Measurements from ENCODE around the gene CCDC85B. TPM values are rescaled to one million over a fixed set of nuclear protein-coding genes. Genes with fewer than 3 reads are reported as not detected.

Gene CCDC85B
- total and polyA plus RNA-seq, 2 of the 13 experiments (the other 11 are each of a cell fraction or from before 2014, with no cell fraction given), result 8.2 to 19.5 TPM

DNA sequence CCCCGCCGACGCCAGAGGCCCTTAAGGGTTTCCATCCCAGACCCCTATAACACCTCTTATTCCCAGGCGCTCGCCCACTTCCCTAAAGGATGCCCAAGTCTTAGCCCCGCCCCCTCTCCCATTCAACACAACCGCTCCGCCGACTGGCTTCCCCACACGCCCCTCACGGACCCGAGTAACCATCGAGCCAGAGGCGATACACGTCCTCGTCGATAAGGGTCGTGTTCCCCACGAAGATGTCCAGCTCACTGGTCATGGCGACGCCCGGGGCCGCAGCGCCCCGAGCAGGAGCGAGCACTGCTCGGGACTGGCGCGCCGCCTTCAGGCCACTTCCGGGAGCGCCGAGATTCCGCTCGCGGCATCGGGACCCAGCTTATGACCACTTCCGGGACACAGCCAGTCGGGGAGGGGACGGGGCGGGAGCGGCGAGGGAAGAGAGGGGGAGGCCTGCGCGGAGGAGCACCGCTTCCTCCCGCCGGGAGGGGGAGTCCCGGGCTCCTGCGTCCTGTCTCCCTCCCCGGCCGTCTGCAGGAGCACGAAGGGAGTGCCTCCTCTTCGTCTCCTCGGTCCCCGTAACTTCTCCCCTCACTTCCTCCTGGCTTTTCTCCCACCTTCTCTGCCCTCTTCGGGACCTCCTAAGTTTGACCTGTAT, 2.2 kb upstream of the CCDC85B start, which contains the start of gene FIBP (continued):
- TF ChIP-seq, protein P1, sequence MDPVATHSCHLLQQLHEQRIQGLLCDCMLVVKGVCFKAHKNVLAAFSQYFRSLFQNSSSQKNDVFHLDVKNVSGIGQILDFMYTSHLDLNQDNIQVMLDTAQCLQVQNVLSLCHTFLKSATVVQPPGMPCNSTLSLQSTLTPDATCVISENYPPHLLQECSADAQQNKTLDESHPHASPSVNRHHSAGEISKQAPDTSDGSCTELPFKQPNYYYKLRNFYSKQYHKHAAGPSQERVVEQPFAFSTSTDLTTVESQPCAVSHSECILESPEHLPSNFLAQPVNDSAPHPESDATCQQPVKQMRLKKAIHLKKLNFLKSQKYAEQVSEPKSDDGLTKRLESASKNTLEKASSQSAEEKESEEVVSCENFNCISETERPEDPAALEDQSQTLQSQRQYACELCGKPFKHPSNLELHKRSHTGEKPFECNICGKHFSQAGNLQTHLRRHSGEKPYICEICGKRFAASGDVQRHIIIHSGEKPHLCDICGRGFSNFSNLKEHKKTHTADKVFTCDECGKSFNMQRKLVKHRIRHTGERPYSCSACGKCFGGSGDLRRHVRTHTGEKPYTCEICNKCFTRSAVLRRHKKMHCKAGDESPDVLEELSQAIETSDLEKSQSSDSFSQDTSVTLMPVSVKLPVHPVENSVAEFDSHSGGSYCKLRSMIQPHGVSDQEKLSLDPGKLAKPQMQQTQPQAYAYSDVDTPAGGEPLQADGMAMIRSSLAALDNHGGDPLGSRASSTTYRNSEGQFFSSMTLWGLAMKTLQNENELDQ (CRISPR knock-in tag; IDR thresholded peaks at IDR 0.05; ENCODE audit: borderline replicate concordance), result no peak
- no peak for TF ChIP-seq IKZF4 (CRISPR knock-in tag; IDR thresholded peaks at IDR 0.05; ENCODE audit: borderline replicate concordance, low read depth, not compliant biosample characterization)
- TF ChIP-seq CREM (IDR thresholded peaks at IDR 0.05), result peak; percentile 71
- TF ChIP-seq CREM (CRISPR knock-in tag; IDR thresholded peaks at IDR 0.05), result peak; percentile 5; the same call in 1 of the 2 replicates
- peak; percentile 35 for TF ChIP-seq GATAD2A (CRISPR knock-in tag; IDR thresholded peaks at IDR 0.05)
- TF ChIP-seq, protein P2, sequence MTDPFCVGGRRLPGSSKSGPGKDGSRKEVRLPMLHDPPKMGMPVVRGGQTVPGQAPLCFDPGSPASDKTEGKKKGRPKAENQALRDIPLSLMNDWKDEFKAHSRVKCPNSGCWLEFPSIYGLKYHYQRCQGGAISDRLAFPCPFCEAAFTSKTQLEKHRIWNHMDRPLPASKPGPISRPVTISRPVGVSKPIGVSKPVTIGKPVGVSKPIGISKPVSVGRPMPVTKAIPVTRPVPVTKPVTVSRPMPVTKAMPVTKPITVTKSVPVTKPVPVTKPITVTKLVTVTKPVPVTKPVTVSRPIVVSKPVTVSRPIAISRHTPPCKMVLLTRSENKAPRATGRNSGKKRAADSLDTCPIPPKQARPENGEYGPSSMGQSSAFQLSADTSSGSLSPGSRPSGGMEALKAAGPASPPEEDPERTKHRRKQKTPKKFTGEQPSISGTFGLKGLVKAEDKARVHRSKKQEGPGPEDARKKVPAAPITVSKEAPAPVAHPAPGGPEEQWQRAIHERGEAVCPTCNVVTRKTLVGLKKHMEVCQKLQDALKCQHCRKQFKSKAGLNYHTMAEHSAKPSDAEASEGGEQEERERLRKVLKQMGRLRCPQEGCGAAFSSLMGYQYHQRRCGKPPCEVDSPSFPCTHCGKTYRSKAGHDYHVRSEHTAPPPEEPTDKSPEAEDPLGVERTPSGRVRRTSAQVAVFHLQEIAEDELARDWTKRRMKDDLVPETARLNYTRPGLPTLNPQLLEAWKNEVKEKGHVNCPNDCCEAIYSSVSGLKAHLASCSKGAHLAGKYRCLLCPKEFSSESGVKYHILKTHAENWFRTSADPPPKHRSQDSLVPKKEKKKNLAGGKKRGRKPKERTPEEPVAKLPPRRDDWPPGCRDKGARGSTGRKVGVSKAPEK (CRISPR knock-in tag; IDR thresholded peaks at IDR 0.05; ENCODE audit: borderline replicate concordance), result no peak
- no peak for TF ChIP-seq CENPT (CRISPR knock-in tag; IDR thresholded peaks at IDR 0.05; ENCODE audit: low read depth)
- TF ChIP-seq NFRKB (IDR thresholded peaks at IDR 0.05), result no peak
- TF ChIP-seq, protein P3, sequence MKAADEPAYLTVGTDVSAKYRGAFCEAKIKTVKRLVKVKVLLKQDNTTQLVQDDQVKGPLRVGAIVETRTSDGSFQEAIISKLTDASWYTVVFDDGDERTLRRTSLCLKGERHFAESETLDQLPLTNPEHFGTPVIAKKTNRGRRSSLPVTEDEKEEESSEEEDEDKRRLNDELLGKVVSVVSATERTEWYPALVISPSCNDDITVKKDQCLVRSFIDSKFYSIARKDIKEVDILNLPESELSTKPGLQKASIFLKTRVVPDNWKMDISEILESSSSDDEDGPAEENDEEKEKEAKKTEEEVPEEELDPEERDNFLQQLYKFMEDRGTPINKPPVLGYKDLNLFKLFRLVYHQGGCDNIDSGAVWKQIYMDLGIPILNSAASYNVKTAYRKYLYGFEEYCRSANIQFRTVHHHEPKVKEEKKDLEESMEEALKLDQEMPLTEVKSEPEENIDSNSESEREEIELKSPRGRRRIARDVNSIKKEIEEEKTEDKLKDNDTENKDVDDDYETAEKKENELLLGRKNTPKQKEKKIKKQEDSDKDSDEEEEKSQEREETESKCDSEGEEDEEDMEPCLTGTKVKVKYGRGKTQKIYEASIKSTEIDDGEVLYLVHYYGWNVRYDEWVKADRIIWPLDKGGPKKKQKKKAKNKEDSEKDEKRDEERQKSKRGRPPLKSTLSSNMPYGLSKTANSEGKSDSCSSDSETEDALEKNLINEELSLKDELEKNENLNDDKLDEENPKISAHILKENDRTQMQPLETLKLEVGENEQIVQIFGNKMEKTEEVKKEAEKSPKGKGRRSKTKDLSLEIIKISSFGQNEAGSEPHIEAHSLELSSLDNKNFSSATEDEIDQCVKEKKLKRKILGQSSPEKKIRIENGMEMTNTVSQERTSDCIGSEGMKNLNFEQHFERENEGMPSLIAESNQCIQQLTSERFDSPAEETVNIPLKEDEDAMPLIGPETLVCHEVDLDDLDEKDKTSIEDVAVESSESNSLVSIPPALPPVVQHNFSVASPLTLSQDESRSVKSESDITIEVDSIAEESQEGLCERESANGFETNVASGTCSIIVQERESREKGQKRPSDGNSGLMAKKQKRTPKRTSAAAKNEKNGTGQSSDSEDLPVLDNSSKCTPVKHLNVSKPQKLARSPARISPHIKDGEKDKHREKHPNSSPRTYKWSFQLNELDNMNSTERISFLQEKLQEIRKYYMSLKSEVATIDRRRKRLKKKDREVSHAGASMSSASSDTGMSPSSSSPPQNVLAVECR (CRISPR knock-in tag; IDR thresholded peaks at IDR 0.05; ENCODE audit: borderline replicate concordance), result peak; percentile 91
- no peak for TF ChIP-seq ZNF761 (CRISPR knock-in tag; conservative IDR thresholded peaks at IDR 0.05)
- no peak for TF ChIP-seq ZNF549 (CRISPR knock-in tag; IDR thresholded peaks at IDR 0.05)
- TF ChIP-seq, protein P4, sequence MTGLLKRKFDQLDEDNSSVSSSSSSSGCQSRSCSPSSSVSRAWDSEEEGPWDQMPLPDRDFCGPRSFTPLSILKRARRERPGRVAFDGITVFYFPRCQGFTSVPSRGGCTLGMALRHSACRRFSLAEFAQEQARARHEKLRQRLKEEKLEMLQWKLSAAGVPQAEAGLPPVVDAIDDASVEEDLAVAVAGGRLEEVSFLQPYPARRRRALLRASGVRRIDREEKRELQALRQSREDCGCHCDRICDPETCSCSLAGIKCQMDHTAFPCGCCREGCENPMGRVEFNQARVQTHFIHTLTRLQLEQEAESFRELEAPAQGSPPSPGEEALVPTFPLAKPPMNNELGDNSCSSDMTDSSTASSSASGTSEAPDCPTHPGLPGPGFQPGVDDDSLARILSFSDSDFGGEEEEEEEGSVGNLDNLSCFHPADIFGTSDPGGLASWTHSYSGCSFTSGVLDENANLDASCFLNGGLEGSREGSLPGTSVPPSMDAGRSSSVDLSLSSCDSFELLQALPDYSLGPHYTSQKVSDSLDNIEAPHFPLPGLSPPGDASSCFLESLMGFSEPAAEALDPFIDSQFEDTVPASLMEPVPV (CRISPR knock-in tag; IDR thresholded peaks at IDR 0.05), result peak; percentile 59; the same call in 1 of the 2 replicates
- TF ChIP-seq ZNF383 (CRISPR knock-in tag; IDR thresholded peaks at IDR 0.05; ENCODE audit: borderline replicate concordance), result no peak
- no peak; the same call in 1 of the 2 replicates for TF ChIP-seq ZNF274 (CRISPR knock-in tag; IDR thresholded peaks at IDR 0.05)
- TF ChIP-seq SMAD9 (CRISPR knock-in tag; IDR thresholded peaks at IDR 0.05), result no peak
- TF ChIP-seq SMARCE1 (IDR thresholded peaks at IDR 0.05; ENCODE audit: borderline replicate concordance), result no peak
- TF ChIP-seq ZNF891 (CRISPR knock-in tag; IDR thresholded peaks at IDR 0.05), result peak; percentile 40; the same call in 1 of the 2 replicates
- TF ChIP-seq ZNF674 (CRISPR knock-in tag; IDR thresholded peaks at IDR 0.05; ENCODE audit: low read depth), result no peak
- TF ChIP-seq ETV5 (CRISPR knock-in tag; IDR thresholded peaks at IDR 0.05; ENCODE audit: borderline replicate concordance), result peak; percentile 86

All from HepG2 (cell line).